Measurements from ENCODE around the gene ARFGAP1. TPM values are rescaled to one million over a fixed set of nuclear protein-coding genes. Genes with fewer than 3 reads are reported as not detected.
A peak's percentile ranks its signal among the peaks of the same experiment; 100 is the strongest.

Gene ARFGAP1
- total and polyA plus RNA-seq, 2 of the 4 experiments (the other 2 are of a cell fraction), result 59.1 to 194 TPM

DNA sequence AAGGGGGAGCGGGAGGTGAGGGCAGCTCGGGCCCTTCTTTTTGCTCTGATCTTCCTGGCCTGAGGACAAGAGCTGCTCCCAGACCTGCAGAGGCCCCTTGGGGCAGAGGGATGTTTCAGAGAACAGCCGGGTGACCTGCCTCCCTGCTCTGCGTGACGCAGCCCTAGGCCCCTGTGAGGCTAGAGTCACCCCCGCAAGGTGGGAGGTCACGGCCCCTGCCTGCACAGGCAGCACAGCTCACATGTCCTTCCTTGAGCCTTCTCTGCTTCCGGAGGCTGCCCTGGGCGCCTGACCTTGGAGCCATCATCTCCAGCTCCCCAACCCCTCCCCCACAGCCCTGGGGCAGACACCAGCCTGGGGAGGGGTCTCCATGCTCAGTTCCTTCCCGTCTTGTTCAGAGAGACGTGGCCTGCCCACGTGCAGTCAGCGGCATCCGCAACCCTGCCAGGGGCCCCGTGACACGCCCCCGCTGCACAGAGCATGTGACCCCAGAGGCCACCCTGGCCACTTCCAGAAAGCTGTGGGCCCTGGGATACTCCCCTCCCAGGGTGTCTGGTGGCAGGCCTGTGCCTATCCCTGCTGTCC, 37.1 kb upstream of the ARFGAP1 start, which contains the start of gene BIRC7:
Gene BIRC7 (plus strand): TSS at position 507 of the 585 bp plus-strand sequence. CDS start 192 bp downstream, outside the sequence.
- H2AFZ ChIP-seq (replicated peaks; ENCODE audit: low read length, poor library complexity), result peak within 1 kb of the TSS; percentile 51
- no peaks in the 10 kb centered on the region for H3K79me1 ChIP-seq (ENCODE audit: low read depth in 1 of 2, low read length in 2 of 2)
- H4K20me1 ChIP-seq (ENCODE audit: insufficient read depth, low read length), result peaks cover 3% of the 10 kb centered on the region; the same call in 1 of the 2 replicates
- no peak within 1 kb of the TSS for H3K14ac ChIP-seq (replicated peaks; ENCODE audit: low read depth, low read length)
- H2BK5ac ChIP-seq (ENCODE audit: low read depth, low read length, poor library complexity, severe bottlenecking), result no peak within 1 kb of the TSS
- no peak within 1 kb of the TSS for H3K4me2 ChIP-seq (ENCODE audit: low read depth, low read length)
- H2BK120ac ChIP-seq (ENCODE audit: low read depth, low read length), result no peak within 1 kb of the TSS
- H2BK20ac ChIP-seq (ENCODE audit: low read depth, low read length), result no peak within 1 kb of the TSS; the same call in 1 of the 2 replicates
- TF ChIP-seq CTCF (conservative IDR thresholded peaks at IDR 0.05; ENCODE audit: low read depth, low read length) (no peak), CEBPB (IDR thresholded peaks at IDR 0.05; ENCODE audit: low read depth, low read length) (no peak), CHD1 (IDR thresholded peaks at IDR 0.05; ENCODE audit: low read depth, low read length) (no peak), FOS (IDR thresholded peaks at IDR 0.05; ENCODE audit: low read depth, low read length) (no peak), USF2 (IDR thresholded peaks at IDR 0.05; ENCODE audit: low read depth, low read length) (0 out of 2 replicates have a peak, but pooled peaks have one; percentile 12), MAFK (IDR thresholded peaks at IDR 0.05; ENCODE audit: low read depth, low read length) (no peak)
- peaks cover 10% of the 10 kb centered on the region; the same call in 1 of the 2 replicates for H3K9me1 ChIP-seq (ENCODE audit: insufficient read depth, low read length)
- H2BK15ac ChIP-seq (ENCODE audit: low read depth, low read length), result peak within 1 kb of the TSS; percentile 63; the same call in 1 of the 3 replicates
- no TSS peak for BruUV-seq (replicated peaks)
- no peak within 1 kb of the TSS for H4K5ac ChIP-seq (ENCODE audit: low read depth, low read length)
- no peak within 1 kb of the TSS for H3K4me3 ChIP-seq (ENCODE audit: insufficient read depth, low read depth, low read length)
- no peak within 1 kb of the TSS for H3K23ac ChIP-seq (ENCODE audit: low read depth, low read length)
- no peak within 1 kb of the TSS for H2AK5ac ChIP-seq (ENCODE audit: low read depth, low read length)
- no peak within 1 kb of the TSS for H3K18ac ChIP-seq (ENCODE audit: low read depth, low read length)
- ATAC-seq (ENCODE audit: low read depth) (no peak), DNase-seq (no peak)
- peaks cover 22% of the 10 kb centered on the region for H3K4me1 ChIP-seq (ENCODE audit: control insufficient read depth, insufficient read depth, low read length)
- ChIA-PET POLR2A (ENCODE audit: unreplicated experiment) (no interaction called here), CTCF (no interaction called here)
- dilution Hi-C loops (cut with HindIII; ENCODE audit: low sequenced_read_pairs, unreplicated experiment), result no loop called here
- H2AK9ac ChIP-seq (replicated peaks; ENCODE audit: low read depth, low read length, poor library complexity), result peak within 1 kb of the TSS; percentile 13
- in situ Hi-C loops (cut with MboI; ENCODE audit: low sequenced_read_pairs), result no loop called here
- no peaks in the 10 kb centered on the region for H3K36me3 ChIP-seq (ENCODE audit: control insufficient read depth, insufficient read depth, low read length)
- no peak within 1 kb of the TSS for H3K4ac ChIP-seq (ENCODE audit: low read depth, low read length)
- peaks cover 3% of the 10 kb centered on the region; the same call in 1 of the 2 replicates for H3K27me3 ChIP-seq (ENCODE audit: control insufficient read depth, insufficient read depth, low read length)
- H3K9me3 ChIP-seq (ENCODE audit: control insufficient read depth, insufficient read depth, low read length), result no peaks in the 10 kb centered on the region
- no peak within 1 kb of the TSS for H4K8ac ChIP-seq (ENCODE audit: low read depth in 2 of 2, low read length in 2 of 2)
- intact Hi-C loops (cut with micrococcal nuclease), result no loop called here
- H3K56ac ChIP-seq (ENCODE audit: extremely low read depth, insufficient read depth, low read length), result no peak within 1 kb of the TSS
- WGBS, 2 experiments (ENCODE audit: extremely low coverage in 2 of 2, insufficient read length in 1 of 2), result no CpG with 5 or more reads among the region's 17 CpGs
- H3K27ac ChIP-seq (ENCODE audit: insufficient read depth, low read length), result no peak within 1 kb of the TSS
- H3K9ac ChIP-seq (ENCODE audit: low read depth, low read length), result no peak within 1 kb of the TSS
- H4K91ac ChIP-seq (ENCODE audit: insufficient read depth, low read depth, low read length), result no peak within 1 kb of the TSS
